Activated T-helper 9 cell treated with anti-CD3 and anti-CD28 coated beads, Interleukin-2, amount 50 U/mL, for 16 hours (primary cell): Measurements from ENCODE around the gene CRYBA2.

Experiments used
- DNase-seq: peaks from one replicate; pipeline ENCODE4 v3.0.0-alpha.2; 2020; ENCODE audit warnings: low read depth

Gene CRYBA2

DNA sequence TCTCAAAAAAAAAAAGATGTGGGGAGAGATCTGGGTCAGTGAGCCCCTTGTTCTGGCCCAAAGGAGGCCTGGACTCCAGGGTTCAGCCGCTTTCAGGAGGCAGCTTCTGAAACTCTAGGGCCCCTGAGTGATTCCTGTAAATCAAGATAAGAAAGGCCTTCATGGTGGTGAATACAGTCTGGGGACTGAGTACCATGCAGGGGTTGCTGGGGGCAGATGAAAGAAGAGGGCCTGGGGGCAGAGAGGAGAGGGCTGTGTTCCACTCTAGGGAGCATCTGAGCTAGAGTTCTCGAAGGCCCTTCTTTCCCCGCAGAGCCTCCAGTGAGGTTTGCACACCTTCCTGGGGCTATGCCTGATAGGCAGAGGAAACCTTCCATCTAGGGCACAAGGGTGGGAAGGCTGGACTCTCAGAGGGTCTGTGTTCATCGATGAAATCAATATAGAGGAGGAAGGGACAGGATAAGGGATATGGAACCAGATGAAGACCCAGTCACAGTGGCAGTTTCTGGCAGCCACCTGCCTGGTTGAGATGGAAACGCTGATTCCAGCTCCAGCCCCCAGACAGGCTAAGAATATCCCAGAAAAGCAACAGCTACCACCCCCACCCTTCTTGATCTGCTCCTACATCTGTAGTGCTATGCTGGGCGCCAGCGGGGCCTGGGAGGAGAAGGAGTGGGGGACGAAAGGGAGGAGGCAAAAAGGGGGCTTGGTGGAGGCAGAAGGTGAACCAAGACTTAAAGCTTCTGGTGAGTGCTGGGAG lies 38.5 kb downstream of the CRYBA2 start:
- DNase-seq = no peak

DNA sequence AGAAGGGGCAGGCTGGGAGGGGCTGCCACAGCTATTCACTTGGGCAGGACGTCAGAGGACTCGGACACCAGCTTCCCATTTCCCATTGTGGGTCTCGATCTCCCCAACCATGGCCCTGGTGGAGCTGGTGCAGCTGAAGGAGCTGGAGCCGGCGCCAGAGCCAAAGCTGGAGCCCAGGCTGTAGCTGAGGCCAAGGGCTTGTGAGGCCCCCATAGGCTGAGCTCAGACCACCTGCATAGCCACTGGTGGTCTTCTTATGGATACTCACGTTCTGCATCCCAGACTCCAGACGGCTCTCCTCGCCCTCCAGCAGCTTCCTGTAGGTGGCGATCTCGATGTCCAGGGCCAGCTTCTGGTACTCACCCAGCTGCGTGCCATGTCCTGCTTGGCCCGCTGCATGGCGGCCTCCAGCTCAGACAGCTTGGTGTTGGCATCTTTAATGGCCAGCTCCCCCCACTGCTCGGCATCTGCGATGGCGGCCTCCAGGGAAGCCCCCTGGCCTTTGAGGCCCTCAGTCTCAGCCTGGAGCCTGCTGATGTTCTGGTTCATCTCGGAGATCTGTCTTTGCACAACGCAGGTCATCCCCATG lies 39.8 kb downstream of the CRYBA2 start:
- DNase-seq = no peak

DNA sequence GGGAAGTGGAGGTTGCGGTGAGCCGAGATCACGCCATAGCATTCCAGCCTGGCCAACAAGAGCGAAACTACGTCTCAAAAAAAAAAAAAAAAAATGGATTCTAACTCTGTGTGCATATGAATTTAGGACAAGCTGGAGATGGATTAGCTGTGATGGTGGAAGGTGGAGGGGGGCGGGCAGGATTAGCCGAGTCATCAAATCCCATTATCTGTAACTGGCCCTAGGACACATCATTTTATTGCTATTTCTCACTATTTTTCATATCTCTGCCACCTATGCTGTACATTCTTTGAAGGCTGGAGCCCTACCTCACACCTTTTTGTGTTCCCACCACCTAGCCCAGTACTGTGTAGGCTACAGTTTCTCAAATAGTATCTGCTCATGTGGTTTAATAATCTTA lies 41.1 kb downstream of the CRYBA2 start:
- DNase-seq = no peak

DNA sequence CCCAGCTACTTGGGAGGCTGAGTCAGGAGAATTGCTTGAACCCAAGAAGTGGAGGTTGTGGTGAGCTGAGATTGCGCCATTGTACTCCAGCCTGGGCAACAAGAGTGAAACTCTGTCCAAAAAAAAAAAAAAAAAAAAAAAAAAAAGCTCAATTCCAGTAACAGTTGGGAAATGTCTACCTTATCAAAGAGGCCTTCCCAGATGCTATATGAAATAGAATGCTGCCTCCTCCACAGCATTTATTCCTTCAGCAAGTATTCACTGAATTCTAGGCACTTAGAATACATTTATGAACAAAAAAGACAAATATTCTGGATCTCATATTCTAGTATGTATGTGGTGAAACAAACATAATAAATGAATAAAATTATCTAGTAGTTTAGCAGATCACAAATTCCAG lies 46.6 kb downstream of the CRYBA2 start:
- no peak for DNase-seq

DNA sequence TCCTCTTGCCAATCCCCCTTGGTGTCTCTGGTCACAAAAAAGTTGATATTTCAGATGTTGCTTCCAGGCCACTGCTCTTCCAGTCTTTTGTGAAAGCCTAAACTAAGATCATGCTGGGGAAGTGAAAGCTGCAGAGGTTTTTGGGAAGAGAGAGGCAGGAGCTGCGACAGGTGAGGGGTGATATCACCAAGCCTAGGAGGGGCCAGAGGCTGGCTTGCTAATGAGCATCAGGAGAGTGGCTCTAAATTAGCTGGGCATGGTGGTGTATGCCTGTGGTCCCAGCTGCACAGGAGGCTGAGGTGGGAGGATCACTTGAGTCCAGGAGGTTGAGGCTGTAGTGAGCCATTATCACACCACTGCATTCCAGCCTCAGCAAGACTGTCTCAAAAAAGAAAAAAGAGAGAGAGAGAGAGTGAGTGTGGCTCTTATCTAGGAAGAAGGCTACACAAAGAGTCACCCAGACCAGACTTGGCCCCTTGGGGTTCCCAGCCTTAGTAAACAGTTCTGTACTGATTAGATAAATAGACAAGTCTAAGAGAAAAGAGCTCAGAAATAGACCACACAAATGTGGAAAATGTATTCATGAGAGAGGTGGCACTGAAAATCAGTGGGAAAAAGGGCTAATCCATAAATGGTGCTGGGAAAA lies 48.3 kb downstream of the CRYBA2 start:
- no peak for DNase-seq
